ENCODE data around the gene RMND1. TPM values are rescaled to one million over a fixed set of nuclear protein-coding genes. Genes with fewer than 3 reads are reported as not detected.

RMND1 gene
- total and polyA plus RNA-seq, 2 of the 13 experiments (the other 11 are each of a cell fraction or from before 2014, with no cell fraction given) = 34.0 to 72.5 TPM

DNA sequence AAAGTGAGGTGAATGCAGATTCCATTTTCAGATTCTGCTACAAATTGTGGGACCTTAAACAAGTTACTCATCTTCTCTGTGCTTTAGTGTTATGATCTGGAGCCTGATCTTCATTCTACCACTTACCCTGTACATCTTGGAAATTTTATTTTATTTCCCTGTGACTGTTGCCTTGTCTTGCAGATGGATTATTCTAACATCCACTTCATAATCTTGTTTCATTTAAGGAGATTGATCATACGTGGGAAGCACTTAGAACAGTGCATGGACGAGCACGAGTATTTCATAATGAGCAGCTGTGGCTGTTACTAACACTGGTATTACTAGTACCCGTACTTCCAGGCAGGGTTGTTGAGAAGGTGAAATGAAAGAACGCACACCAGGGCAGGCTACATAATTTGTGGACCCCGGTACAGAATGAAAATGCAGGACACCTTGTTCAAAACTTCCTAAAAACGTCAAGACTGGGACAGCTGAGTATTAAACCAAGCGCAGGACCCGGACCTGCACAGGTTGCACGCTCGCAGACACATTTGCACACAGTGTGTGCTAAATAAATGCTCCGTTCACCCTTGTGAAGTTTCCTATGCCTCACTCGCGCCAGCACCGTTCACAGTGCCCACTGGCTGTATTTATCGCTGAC, 41.4 kb upstream of the RMND1 start (continued):
- TF ChIP-seq, protein P1, sequence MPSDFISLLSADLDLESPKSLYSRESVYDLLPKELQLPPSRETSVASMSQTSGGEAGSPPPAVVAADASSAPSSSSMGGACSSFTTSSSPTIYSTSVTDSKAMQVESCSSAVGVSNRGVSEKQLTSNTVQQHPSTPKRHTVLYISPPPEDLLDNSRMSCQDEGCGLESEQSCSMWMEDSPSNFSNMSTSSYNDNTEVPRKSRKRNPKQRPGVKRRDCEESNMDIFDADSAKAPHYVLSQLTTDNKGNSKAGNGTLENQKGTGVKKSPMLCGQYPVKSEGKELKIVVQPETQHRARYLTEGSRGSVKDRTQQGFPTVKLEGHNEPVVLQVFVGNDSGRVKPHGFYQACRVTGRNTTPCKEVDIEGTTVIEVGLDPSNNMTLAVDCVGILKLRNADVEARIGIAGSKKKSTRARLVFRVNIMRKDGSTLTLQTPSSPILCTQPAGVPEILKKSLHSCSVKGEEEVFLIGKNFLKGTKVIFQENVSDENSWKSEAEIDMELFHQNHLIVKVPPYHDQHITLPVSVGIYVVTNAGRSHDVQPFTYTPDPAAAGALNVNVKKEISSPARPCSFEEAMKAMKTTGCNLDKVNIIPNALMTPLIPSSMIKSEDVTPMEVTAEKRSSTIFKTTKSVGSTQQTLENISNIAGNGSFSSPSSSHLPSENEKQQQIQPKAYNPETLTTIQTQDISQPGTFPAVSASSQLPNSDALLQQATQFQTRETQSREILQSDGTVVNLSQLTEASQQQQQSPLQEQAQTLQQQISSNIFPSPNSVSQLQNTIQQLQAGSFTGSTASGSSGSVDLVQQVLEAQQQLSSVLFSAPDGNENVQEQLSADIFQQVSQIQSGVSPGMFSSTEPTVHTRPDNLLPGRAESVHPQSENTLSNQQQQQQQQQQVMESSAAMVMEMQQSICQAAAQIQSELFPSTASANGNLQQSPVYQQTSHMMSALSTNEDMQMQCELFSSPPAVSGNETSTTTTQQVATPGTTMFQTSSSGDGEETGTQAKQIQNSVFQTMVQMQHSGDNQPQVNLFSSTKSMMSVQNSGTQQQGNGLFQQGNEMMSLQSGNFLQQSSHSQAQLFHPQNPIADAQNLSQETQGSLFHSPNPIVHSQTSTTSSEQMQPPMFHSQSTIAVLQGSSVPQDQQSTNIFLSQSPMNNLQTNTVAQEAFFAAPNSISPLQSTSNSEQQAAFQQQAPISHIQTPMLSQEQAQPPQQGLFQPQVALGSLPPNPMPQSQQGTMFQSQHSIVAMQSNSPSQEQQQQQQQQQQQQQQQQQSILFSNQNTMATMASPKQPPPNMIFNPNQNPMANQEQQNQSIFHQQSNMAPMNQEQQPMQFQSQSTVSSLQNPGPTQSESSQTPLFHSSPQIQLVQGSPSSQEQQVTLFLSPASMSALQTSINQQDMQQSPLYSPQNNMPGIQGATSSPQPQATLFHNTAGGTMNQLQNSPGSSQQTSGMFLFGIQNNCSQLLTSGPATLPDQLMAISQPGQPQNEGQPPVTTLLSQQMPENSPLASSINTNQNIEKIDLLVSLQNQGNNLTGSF (CRISPR knock-in tag; IDR thresholded peaks at IDR 0.05) = no peak
- TF ChIP-seq NKX3-1 (CRISPR knock-in tag; IDR thresholded peaks at IDR 0.05) = 0 out of 2 replicates have a peak, but pooled peaks have one; percentile 78
- no peak for TF ChIP-seq FLYWCH1 (CRISPR knock-in tag; IDR thresholded peaks at IDR 0.05)
- TF ChIP-seq ZNF737 (CRISPR knock-in tag; IDR thresholded peaks at IDR 0.05; ENCODE audit: borderline replicate concordance) = no peak; the same call in 1 of the 2 replicates
- no peak for TF ChIP-seq ZNF772 (CRISPR knock-in tag; IDR thresholded peaks at IDR 0.05)
- TF ChIP-seq ZNF383 (CRISPR knock-in tag; IDR thresholded peaks at IDR 0.05; ENCODE audit: borderline replicate concordance) = no peak
- no peak for TF ChIP-seq ZNF776 (CRISPR knock-in tag; IDR thresholded peaks at IDR 0.05)
- no peak; the same call in 1 of the 2 replicates for TF ChIP-seq FOSL2 (CRISPR knock-in tag; IDR thresholded peaks at IDR 0.05)
- no peak for TF ChIP-seq SMAD3 (CRISPR knock-in tag; IDR thresholded peaks at IDR 0.05)
- TF ChIP-seq GFI1 (CRISPR knock-in tag; IDR thresholded peaks at IDR 0.05; ENCODE audit: borderline replicate concordance) = no peak
- TF ChIP-seq CENPX (CRISPR knock-in tag; IDR thresholded peaks at IDR 0.05) = no peak
- 0 out of 2 replicates have a peak, but pooled peaks have one; percentile 66 for TF ChIP-seq MEIS2 (CRISPR knock-in tag; IDR thresholded peaks at IDR 0.05)
- TF ChIP-seq ZNF501 (CRISPR knock-in tag; IDR thresholded peaks at IDR 0.05) = peak; percentile 31; the same call in 1 of the 2 replicates
- TF ChIP-seq, protein P2, sequence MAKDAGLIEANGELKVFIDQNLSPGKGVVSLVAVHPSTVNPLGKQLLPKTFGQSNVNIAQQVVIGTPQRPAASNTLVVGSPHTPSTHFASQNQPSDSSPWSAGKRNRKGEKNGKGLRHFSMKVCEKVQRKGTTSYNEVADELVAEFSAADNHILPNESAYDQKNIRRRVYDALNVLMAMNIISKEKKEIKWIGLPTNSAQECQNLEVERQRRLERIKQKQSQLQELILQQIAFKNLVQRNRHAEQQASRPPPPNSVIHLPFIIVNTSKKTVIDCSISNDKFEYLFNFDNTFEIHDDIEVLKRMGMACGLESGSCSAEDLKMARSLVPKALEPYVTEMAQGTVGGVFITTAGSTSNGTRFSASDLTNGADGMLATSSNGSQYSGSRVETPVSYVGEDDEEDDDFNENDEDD (CRISPR knock-in tag; IDR thresholded peaks at IDR 0.05; ENCODE audit: borderline replicate concordance) = no peak
- no peak for TF ChIP-seq ZNF768 (CRISPR knock-in tag; IDR thresholded peaks at IDR 0.05)
- no peak for TF ChIP-seq DMAP1 (CRISPR knock-in tag; IDR thresholded peaks at IDR 0.05)
- TF ChIP-seq, protein P3, sequence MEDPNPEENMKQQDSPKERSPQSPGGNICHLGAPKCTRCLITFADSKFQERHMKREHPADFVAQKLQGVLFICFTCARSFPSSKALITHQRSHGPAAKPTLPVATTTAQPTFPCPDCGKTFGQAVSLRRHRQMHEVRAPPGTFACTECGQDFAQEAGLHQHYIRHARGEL (CRISPR knock-in tag; IDR thresholded peaks at IDR 0.05) = no peak
- TF ChIP-seq ZNF446 (CRISPR knock-in tag; IDR thresholded peaks at IDR 0.05) = no peak
- TF ChIP-seq, protein P4, sequence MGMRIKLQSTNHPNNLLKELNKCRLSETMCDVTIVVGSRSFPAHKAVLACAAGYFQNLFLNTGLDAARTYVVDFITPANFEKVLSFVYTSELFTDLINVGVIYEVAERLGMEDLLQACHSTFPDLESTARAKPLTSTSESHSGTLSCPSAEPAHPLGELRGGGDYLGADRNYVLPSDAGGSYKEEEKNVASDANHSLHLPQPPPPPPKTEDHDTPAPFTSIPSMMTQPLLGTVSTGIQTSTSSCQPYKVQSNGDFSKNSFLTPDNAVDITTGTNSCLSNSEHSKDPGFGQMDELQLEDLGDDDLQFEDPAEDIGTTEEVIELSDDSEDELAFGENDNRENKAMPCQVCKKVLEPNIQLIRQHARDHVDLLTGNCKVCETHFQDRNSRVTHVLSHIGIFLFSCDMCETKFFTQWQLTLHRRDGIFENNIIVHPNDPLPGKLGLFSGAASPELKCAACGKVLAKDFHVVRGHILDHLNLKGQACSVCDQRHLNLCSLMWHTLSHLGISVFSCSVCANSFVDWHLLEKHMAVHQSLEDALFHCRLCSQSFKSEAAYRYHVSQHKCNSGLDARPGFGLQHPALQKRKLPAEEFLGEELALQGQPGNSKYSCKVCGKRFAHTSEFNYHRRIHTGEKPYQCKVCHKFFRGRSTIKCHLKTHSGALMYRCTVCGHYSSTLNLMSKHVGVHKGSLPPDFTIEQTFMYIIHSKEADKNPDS (CRISPR knock-in tag; IDR thresholded peaks at IDR 0.05) = peak; percentile 99
- no peak for TF ChIP-seq SP5 (CRISPR knock-in tag; IDR thresholded peaks at IDR 0.05; ENCODE audit: borderline replicate concordance, low read depth)
- no peak for TF ChIP-seq ZKSCAN5 (CRISPR knock-in tag; IDR thresholded peaks at IDR 0.05)
- TF ChIP-seq ZNF460 (CRISPR knock-in tag; IDR thresholded peaks at IDR 0.05; ENCODE audit: borderline replicate concordance) = no peak
- peak; percentile 11; the same call in 1 of the 2 replicates for TF ChIP-seq RFXAP (CRISPR knock-in tag; IDR thresholded peaks at IDR 0.05; ENCODE audit: borderline replicate concordance)

Data from HepG2 (cell line).